Activated CD8-positive, alpha-beta memory T cell treated with anti-CD3 and anti-CD28 coated beads, Interleukin-2, amount 50 U/mL, for 1 hour (primary cell): ENCODE results near the gene CENPO.
"Not testable (repeated sequence)": the region's sequence is repeated elsewhere in the genome, so short reads cannot be mapped to it uniquely, and the experiment has no call there.

Experiments used
- DNase-seq: peaks from one replicate; pipeline ENCODE4 v3.0.0-alpha.2; 2020; ENCODE audit errors: extremely low read depth

Gene CENPO

GRCh38 chr2:24824966-24825882, 32.0 kb downstream of the CENPO start:
- no peak for DNase-seq

GRCh38 chr2:24825883-24826772, 32.9 kb downstream of the CENPO start:
- no peak for DNase-seq

GRCh38 chr2:24826773-24827145, 33.5 kb downstream of the CENPO start:
- DNase-seq, result no peak

GRCh38 chr2:24827321-24828237, 34.4 kb downstream of the CENPO start:
- peak; percentile 28 for DNase-seq

GRCh38 chr2:24828238-24828996, 35.2 kb downstream of the CENPO start:
- no peak for DNase-seq

- DNase-seq, result no peak
These were observed 37.1 kb downstream of the CENPO start for GRCh38 chr2:24830351-24830750.

- no peak for DNase-seq
These were observed 37.6 kb downstream of the CENPO start for GRCh38 chr2:24830786-24831185.

- no peak for DNase-seq
These were observed 38.2 kb downstream of the CENPO start for GRCh38 chr2:24831221-24832072.

GRCh38 chr2:24832073-24832461, 38.8 kb downstream of the CENPO start:
- no peak for DNase-seq

GRCh38 chr2:24832521-24832920, 39.3 kb downstream of the CENPO start:
- no peak for DNase-seq

- DNase-seq, result no peak
These were observed 39.9 kb downstream of the CENPO start for GRCh38 chr2:24832931-24833701.

GRCh38 chr2:24833821-24834732, 40.9 kb downstream of the CENPO start:
- DNase-seq, result no peak

GRCh38 chr2:24834733-24835395, 41.6 kb downstream of the CENPO start:
- DNase-seq, result no peak

- DNase-seq, result not testable (repeated sequence)
These were observed 42.2 kb downstream of the CENPO start for GRCh38 chr2:24835411-24835810.

GRCh38 chr2:24836206-24836605, 43.0 kb downstream of the CENPO start:
- DNase-seq, result no peak

GRCh38 chr2:24836706-24837105, 43.5 kb downstream of the CENPO start:
- no peak for DNase-seq

- DNase-seq, result no peak
These were observed 44.8 kb downstream of the CENPO start for GRCh38 chr2:24837996-24838513.
